ENCODE results near the gene CDV3.

GRCh38 chr3:133595341-133595740 is 21.9 kb downstream of the CDV3 start:
- no peak for TF ChIP-seq CTCF (IDR thresholded peaks at IDR 0.05)
- no peak for TF ChIP-seq POLR2A (IDR thresholded peaks at IDR 0.05)
